AG08395 (cell line): ENCODE data around the gene STX3.
A peak's percentile ranks its signal among the peaks of the same experiment; 100 is the strongest.
"Not testable (repeated sequence)": the region's sequence is repeated elsewhere in the genome, so short reads cannot be mapped to it uniquely, and the experiment has no call there.

Experiments used
- DNase-seq: peaks from one replicate; pipeline ENCODE4 v3.0.0; 2012; ENCODE audit warnings: mixed read lengths, low spot score

STX3 gene

DNA sequence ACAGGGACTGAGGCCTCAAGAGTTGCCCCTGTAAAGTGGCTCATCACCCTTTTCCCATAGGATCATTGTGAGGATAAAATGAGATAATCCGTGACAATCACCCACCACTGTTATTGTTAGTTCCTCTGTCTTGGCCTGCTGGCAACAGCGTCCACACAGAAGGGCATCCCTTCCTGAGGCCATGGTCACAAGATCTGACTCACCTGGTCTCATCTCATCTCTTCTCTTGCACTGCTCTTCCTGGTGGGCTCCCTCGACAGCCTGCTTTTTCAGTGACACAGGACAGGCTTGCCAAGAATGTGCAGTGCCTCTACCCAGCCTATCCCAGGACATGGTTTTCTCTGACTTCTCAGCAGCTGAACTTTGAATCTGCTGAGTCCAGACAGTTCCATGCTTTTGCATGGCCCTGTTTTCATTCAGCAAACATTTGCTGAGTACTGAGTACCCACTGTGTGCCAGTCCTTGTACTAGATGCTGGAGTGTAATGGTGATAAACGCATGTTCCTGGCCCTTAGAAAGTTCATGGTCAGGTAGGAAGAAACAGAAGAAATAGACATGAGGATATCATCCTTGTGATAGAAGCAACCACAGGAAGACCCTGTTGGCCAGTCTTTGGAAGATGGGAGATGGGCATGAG is 3.3 kb downstream of the STX3 start:
- no peak for DNase-seq

DNA sequence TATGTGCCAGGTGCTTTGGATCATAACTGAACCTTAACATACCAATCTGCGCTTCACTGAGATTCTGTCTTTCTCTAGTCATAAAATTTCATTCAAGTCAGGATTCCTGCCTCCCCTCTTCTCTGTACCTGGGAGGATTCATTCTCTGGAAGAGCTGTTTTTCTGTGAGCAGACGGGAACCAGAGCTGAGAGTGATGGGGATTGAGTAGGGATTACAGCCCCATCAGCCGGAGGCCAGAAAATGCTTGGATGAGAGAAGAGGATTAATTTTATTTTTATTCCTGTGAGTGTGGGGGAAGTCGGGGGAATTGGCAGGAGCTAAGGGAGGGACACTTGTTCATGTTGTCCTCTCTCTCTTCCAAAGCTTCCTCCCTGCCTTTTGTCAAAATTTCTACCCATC is 4.7 kb downstream of the STX3 start:
- DNase-seq = no peak

- no peak for DNase-seq
These were observed 5.6 kb downstream of the STX3 start for GRCh38 chr11:59760771-59761170.

DNA sequence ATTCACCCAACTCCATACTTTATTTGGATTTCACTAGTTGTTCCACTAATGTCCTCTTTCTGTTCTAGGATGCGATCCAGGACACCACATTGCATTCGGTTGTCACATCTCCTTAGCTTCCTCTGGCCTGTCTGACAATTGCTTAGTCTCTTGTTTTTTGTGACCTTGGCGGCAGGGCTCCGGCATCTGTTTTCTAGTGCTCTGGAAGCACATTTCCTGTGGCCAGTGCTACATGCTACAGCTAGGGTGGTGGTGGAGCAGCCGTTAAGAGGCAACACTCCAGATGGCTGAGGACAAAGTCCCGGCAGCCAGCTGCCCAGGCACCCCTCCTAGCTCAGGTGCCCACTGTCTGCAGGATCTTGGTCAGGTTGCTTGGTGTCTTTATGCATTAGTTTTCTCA is 6.8 kb downstream of the STX3 start:
- no peak for DNase-seq

DNA sequence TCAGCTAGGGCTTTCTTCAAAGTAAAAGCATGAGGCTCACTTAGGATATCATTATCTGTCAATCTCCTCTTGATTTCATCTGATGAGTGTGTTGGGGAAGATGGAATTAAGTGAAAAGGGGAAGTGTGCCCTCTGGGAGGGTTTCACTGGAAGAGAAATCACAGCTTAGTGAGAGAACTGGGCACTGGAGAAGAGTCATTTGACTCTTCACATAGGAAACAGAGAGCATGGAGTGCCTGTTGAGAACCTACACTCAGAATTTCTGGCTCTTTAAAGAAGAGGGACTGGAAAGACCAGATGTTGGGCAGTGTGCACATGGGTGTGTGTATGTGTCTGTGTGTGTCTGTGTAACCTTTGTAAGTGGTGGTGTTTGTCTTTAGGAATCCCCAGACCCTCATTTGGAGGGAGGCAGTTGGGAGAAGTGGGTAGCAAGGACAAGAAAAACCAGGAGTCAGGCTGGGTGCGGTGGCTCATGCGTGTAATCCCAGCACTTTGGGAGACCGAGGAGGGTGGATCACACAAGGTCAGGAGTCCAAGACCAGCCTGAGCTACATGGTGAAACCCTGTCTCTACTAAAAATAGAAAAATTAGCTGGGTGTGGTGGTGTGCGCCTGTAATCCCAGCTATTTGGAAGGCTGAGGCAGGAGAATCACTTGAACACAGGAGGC is 10.0 kb downstream of the STX3 start:
- DNase-seq = no peak

- DNase-seq = no peak
These were observed 11.5 kb downstream of the STX3 start for GRCh38 chr11:59766542-59767224.

- no peak for DNase-seq
These were observed 12.0 kb downstream of the STX3 start for GRCh38 chr11:59767225-59767611.

GRCh38 chr11:59769111-59769510 is 13.9 kb downstream of the STX3 start:
- DNase-seq = no peak

GRCh38 chr11:59769828-59770227 is 14.7 kb downstream of the STX3 start:
- no peak for DNase-seq

DNA sequence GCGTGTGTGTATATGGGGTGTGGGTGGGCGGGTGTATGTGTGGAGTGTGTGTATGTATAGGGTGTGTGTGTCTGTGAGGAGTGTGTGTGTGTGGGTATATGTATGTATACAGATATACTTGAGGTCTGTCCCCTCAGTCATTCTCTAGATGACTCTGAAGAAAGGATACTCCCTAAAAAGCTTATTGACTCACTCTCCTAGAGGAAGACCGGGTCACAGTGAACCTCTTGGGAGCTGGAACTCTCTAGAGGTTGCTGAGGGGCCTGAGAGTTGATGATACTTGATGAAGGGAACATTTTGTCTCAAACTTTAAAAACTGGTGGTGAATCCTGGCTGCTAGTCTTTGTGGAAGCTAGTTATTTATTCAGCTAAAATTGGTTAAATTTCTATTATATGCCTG is 15.1 kb downstream of the STX3 start:
- DNase-seq = no peak

- no peak for DNase-seq
These were observed 15.7 kb downstream of the STX3 start for GRCh38 chr11:59770869-59771268.

- DNase-seq = no peak
These were observed 16.4 kb downstream of the STX3 start for GRCh38 chr11:59771605-59772004.

GRCh38 chr11:59773083-59773440 is 17.9 kb downstream of the STX3 start:
- DNase-seq = no peak

DNA sequence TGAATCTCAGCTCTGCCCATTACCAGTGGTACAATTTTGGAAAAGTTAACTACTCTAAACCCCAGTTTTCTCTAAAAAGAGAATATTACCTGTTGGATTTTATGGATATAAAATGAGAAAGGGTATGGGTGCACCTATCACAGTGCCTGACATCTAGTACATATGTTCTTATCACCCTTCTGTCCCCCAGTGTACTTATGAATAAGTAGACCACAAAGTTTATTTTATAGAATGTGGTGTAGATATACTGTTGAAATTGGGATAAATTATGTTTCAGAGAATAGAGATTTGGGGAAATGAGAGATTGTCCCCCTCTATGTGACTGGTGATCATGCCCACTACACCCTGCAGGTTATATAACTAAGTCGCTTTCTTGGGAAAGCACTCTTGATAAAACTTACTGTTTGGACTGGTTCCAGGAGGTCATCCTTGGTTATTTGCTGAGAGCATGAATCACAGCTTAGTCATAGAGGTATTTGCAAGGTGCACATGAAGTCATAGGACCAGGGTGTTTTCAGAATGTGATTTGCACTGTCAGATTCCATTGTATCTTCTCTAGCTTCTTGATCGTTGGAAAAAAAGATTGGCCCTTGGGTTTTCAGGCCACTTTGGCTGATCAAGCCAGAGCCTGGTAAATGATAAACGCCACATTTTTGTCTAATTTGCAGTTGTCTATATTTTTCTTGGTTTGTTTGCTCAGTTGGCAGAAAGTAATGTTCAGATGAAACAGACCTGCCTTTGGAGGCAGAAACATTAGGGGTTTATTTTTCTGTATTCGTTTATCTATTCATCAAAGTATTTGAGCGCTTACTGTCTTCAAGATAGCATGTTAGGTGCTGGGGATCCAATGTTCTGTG is 21.3 kb downstream of the STX3 start:
- DNase-seq = no peak

DNA sequence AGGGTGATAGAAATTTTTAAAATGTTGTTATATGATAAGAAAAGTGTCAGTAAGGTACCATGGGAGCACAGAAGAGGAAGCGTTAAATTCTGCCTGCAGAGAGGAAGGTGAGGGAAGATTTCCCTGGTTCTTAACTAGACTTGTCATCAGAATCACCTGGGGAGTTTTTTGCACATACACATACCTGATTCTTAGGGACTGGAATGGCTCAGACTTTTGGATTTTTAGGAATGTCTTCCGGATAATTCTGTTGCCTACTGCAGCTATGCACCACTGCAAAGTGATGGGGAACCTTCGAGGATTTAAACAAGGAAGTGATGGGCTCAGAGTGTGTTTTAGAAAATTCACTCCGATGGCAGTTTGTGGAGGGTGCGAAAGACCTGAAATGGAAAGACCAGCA is 21.9 kb downstream of the STX3 start:
- no peak for DNase-seq

- peak; percentile 30 for DNase-seq
These were observed 22.9 kb downstream of the STX3 start for GRCh38 chr11:59778122-59778521.

DNA sequence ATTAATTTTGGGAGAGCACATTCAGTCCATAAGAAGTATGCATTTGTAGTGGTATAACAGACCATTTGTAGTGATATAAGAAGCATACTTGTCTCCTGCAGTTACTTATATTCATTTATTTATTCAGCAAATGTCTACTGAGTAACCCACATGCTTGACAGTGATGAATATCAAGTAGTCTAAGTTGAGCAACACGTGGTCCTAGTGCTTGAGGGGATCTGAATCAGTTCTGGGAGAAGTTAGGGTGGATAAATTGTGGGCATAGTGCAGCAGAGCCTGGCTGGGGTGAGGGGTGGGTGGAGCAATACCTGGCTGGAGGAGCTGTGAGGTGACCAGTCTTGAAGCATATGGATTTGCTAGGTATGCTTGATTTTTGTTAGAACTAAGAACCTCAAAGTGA is 24.3 kb downstream of the STX3 start:
- no peak for DNase-seq

DNA sequence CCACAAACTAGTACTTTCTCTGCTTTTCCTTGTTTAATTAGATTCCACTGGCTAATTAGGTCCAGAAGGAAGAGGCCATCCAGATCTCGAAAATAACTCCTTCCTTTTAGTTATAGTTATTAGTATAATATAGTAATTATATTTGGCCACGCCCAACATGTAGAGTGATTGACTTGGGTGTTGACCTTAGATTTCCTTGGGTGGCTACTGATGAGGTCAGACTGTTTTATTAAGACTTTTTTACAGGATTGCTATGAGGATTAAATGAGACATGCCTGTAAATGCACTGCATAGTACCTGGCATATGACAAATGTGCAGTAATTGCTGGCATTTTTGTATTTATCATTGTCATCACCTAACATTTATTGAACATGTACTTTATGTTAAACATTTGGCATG is 26.9 kb downstream of the STX3 start:
- DNase-seq = no peak

GRCh38 chr11:59783632-59784090 is 28.5 kb downstream of the STX3 start:
- no peak for DNase-seq

DNA sequence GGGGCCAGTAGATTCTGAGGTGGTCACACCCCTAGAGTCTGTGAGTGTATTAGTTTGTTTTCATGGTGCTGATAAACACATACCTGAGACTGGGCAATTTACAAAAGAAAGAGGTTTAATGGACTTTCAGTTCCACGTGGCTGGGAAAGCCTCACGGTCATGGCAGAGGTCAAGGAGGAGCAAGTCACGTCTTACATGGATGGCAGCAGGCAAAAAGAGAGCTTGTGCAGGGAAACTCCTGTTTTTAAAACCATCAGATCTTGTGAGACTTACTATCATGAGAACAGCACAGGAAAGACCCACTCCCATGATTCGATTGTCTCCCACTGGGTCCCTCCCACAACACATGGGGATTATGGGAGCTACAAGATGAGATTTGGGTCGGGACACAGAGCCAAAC is 29.3 kb downstream of the STX3 start:
- not testable (repeated sequence) for DNase-seq

- no peak for DNase-seq
These were observed 30.6 kb downstream of the STX3 start for GRCh38 chr11:59785818-59786217.

- DNase-seq = no peak
These were observed 32.0 kb downstream of the STX3 start for GRCh38 chr11:59787255-59787588.

DNA sequence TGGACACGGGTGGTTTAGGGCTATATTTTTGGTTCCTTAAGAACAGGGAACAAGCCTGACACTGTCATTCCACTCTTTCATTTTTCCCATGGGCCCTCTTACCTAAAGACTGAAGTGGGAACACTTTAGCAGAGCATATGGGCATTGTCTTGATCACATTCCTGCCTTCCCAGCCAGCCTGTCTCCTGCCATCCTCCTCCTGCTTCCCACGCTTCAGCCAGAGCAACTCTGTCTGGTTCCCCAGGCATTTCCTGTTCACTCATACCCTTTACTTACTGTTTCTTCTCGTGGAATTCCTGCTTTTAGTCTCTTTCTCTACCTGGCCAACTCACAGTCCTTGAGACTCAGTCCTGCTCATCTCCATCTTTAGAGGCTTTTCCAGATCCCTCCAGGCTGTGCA is 32.6 kb downstream of the STX3 start:
- peak; percentile 76 for DNase-seq
